GM12865 (cell line): ENCODE results near the gene KRT79.

Source experiments
- DNase-seq: peaks from one replicate; pipeline ENCODE4 v3.0.0; 2010; ENCODE audit warnings: low read depth
- H3K4me3 ChIP-seq: 2 replicates; pipeline ENCODE4 v1.5.1; 2011; ENCODE audit warnings: mild to moderate bottlenecking, low read depth, low read length, control low read depth
- TF ChIP-seq, protein P1 (sequence below): IDR thresholded peaks from 2 replicates; pipeline ENCODE4 v1.5.1; 2011; ENCODE audit warnings: low read length, control low read depth, low read depth, inconsistent platforms; ENCODE audit not compliant: insufficient read depth; ENCODE audit errors: missing control alignments

The KRT79 gene

DNA sequence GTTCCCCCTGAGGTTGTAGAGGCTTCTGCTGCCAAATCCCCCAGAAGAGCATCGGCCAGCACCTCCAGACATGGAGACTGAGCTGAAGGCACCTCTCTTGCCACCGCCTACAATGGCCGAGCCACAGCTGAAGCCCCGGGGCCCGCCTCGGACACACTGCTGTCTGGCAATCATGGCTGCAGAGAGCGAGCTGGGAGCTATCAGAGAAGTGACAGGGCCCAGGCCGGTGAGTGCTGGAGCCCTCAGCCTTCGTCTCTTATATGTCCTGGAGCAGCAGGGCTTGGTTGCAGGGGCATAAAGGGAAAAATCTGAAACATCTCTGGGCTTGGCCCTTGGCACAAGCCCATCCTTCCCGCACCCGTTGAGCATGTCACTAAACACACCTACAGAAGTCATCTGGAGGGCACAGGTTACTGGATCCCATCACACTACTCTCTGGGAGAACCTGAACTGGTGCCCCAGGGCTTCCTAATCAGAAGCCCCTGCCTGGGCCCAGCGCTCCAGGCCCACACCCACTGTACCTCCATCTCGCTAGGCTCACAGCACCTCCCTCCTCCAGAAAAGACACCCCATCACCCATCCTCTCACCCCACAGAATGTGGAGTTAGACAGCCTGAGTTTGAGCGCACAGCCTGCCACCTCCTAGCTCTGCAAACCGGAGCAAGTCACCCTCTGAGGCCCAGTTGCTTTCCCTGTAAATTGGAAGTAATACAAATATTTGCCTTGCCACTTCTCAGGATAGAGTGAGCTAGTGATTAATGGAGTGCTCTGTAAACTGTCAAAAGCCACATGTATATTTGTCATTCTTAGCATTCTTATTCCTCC is 20.0 kb downstream of the KRT79 start, which contains the start of gene KRT4:
KRT4 (minus strand) TSS at position 232 of the 825 bp plus-strand sequence; CDS start at position 174, 58 bp downstream.
- TF ChIP-seq, protein P1, sequence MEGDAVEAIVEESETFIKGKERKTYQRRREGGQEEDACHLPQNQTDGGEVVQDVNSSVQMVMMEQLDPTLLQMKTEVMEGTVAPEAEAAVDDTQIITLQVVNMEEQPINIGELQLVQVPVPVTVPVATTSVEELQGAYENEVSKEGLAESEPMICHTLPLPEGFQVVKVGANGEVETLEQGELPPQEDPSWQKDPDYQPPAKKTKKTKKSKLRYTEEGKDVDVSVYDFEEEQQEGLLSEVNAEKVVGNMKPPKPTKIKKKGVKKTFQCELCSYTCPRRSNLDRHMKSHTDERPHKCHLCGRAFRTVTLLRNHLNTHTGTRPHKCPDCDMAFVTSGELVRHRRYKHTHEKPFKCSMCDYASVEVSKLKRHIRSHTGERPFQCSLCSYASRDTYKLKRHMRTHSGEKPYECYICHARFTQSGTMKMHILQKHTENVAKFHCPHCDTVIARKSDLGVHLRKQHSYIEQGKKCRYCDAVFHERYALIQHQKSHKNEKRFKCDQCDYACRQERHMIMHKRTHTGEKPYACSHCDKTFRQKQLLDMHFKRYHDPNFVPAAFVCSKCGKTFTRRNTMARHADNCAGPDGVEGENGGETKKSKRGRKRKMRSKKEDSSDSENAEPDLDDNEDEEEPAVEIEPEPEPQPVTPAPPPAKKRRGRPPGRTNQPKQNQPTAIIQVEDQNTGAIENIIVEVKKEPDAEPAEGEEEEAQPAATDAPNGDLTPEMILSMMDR: no peak
- no peak for DNase-seq
- no peak within 1 kb of the TSS for H3K4me3 ChIP-seq

DNA sequence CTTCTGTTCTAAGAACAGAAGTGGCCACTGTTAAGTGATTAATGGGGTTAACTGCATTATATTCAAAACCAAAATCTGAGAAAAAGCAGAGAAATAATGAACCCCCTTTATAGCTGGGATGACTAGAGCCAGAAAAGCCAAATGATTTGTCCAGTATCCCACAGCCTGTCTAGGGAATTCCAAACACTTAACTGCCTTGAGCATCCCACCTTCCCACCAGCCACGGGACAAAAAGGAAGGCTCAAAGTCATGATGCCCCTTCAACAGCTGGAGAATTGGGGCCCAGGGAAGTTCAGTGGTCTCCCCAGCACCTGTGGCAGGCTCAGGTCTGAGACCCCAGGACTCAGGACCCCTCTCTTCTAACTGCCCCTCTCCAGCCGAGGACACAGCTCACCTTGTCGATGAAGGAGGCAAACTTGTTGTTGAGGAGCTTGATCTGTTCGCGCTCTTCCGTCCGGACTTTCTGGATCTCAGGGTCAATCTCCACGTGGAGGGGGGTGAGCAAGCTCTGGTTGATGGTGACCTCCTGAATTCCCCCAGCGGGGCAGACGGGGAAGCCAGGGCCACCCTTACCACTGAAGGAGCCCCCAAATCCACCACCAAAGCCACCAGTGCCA is 20.8 kb downstream of the KRT79 start:
- TF ChIP-seq, protein P1: no peak
- DNase-seq: no peak
- H3K4me3 ChIP-seq: no peak overlapping the region

DNA sequence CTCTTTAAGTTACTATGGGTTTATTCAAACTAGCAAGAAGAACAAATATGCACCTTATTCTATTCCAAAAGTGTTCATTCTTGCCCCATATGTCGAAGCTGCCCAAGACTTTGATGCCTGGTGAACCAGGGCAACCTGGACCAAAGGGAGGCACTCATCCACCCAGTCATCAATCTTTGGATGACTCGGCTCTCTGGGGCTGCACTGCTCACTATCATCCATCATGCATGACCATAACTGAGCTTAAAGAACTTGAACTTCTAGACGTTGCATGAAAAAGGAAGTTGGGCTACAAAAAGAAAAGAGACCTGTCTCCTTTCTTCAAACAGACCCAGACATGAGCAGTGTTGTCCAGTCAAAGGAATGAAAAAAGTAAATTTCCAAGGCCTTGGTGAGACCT is 21.4 kb downstream of the KRT79 start:
- DNase-seq: no peak
- no peak overlapping the region for H3K4me3 ChIP-seq
- TF ChIP-seq, protein P1: no peak

DNA sequence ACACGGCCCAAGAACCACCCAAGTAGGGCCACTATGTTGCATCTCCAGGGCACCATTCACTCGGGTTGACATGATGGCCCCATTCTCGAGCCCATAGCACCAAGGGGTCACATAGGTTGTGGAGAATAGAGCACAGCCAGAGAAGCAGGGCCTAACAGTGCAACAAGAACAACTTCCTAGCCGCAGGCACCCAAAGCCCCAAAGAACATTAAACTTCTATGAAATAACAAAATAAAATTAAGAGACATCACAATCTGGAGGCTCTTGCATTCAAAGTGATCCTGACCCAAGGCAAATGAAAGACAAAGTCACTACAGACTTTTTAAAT is 22.1 kb downstream of the KRT79 start:
- DNase-seq: no peak
- no peak overlapping the region for H3K4me3 ChIP-seq
- TF ChIP-seq, protein P1: no peak

DNA sequence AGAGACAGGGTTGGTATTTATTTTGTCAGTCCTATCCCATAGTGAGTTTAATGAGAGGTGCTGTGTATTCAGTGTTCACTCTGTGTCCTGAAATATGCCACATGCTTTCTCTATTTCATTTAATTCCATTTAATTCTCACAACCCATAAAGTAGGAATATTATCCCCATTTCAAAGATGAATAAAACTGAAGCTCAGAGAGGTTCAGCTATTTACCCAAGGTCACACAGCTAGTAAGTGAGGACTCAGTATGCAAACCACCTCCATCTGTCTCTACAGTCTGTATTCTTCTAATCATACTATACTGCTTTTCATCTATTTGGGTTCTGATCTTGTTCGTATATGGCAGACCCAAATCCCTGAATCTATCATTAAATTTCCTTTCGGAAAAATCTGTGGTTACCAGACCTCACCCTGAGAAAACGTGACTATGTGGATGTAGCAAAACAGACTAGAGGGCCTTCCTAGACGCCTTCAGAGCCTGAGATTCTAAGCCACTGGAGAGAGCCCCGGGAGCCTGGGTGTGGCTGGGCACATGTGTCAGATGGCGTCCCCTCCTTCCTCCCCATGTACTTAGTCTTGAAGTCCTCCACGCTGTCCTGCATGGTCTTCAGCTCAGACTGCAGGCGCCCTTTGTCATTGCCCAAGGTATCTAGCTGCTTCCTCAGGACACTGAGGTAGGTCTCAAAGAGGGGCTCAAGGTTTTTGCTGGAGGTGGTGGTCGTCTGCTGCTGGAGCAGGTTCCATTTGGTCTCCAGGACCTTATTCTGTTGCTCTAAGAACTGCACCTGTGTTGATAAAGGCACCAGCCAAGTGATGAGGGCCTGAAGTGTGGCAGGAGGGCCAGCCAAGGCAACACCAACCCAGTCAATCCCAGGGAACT is 22.7 kb downstream of the KRT79 start:
- no peak overlapping the region for H3K4me3 ChIP-seq
- TF ChIP-seq, protein P1: no peak
- DNase-seq: no peak

DNA sequence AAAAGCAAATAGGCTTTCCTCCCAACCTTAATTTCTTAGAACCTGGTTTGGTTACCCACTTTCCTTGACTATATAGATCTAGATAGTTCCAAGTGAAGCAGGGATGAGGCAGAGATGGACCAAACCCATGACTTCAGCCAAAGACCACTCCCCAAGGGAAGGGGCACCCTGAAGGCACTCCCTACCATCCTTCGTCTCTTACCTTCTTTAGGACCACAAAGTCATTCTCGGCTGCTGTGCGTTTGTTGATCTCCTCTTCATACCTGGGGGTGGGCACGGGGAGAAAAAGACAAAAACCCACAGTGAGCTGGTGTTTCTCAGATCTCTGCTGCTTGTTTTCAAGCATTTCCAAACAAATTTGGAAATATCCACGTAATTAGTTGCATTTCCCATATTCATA is 23.6 kb downstream of the KRT79 start:
- no peak for DNase-seq
- no peak overlapping the region for H3K4me3 ChIP-seq
- TF ChIP-seq, protein P1: no peak
